Keratinocyte (primary cell): ENCODE data around the gene HIRA.

ENCODE experiments used
- CTCF ChIP-seq, 3 experiments: IDR thresholded peaks in 1 of 3; conservative IDR thresholded peaks in 1 of 3; optimal IDR thresholded peaks in 1 of 3; 2 replicates in 2 of 3; 3 replicates in 1 of 3; pipeline versions ENCODE3 to v1.5.1; 2011; ENCODE audit warnings: low read length in 3 of 3, mild to moderate bottlenecking in 3 of 3, moderate library complexity in 2 of 3, control low read depth in 1 of 3, inconsistent platforms in 1 of 3; ENCODE audit not compliant: insufficient read depth in 2 of 3; ENCODE audit errors: extremely low read depth in 1 of 3
- EZH2 ChIP-seq: IDR thresholded peaks from one replicate; pipeline ENCODE4 v1.6.1; 2012; ENCODE audit warnings: inconsistent platforms, mild to moderate bottlenecking, low read length, moderate library complexity

- TF ChIP-seq CTCF (optimal IDR thresholded peaks at IDR 0.05 in 1 of 3, IDR thresholded peaks at IDR 0.05 in 1 of 3, conservative IDR thresholded peaks at IDR 0.05 in 1 of 3; ENCODE audit: extremely low read depth in 1 of 3, insufficient read depth in 2 of 3, low read length in 3 of 3) (no peak), EZH2 (no peak)
Observed at GRCh38 chr22:19329454-19329853, 102.1 kb downstream of the HIRA start.
